GM13976 (cell line): ENCODE data around the gene GFI1.
"Not testable (repeated sequence)": the region's sequence is repeated elsewhere in the genome, so short reads cannot be mapped to it uniquely, and the experiment has no call there.

Source experiments
- DNase-seq: peaks from one replicate; pipeline ENCODE4 v3.0.0; 2012; ENCODE audit warnings: low spot score
- in situ Hi-C: fragments of 300-500 bp; cut with MboI; formaldehyde crosslinking; loops from one replicate; pipeline ENCODE4 v1.12.0; 2022; ENCODE audit warnings: low sequenced_read_pairs, mixed read lengths, inconsistent platforms; ENCODE audit not compliant: unreplicated experiment
- TF ChIP-seq, protein P1 (sequence below): IDR thresholded peaks from 2 replicates; pipeline ENCODE4 v1.5.1; 2012; ENCODE audit warnings: borderline replicate concordance, mild to moderate bottlenecking; ENCODE audit not compliant: insufficient read depth; ENCODE audit errors: extremely low read depth, missing control alignments, control extremely low read depth

Gene GFI1

DNA sequence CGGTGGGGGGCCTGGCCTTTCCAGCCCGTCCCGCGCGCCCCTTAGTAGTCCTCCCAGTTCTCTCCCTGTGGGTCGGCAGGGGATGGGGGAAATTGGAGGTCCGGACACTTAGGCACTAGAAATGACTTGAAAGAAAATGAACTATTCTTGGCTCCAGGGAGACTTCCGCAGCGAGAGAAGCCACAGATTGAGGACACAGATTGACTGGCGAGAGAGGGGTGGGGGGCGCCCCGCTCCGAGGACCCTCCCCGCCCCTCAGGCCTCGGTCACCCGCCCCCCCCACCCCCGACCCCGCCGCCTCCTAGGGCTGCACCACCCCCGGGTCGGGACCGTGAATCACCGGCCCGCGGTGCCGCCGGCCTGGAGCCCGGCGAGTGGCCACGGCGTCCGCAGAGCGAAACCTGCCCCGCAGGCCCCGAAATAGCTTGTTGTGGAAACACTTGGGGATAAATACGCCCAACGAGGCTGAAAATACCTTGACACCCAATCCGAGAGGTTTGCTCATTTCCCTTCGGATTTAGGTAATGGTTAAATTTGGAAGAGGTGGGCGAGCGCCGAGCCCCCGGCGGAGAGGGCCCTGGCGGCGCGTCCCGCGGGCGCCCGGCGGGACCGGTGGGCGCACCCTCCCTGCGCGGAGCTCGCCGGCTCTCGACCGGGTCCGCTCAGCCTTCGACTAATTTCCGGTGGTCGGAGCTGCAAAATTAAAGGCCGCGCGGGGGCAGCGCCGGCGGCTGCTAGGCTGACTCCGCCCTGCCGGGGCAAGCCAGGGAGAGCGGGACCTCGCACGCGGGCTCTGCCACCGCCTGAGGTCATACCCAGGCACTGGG, at the start of gene GFI1:
Gene GFI1, minus strand, starts transcription at position 675 of the 827 bp plus-strand sequence. CDS start 3,438 bp downstream, outside the sequence.
- DNase-seq = peak; percentile 77
- in situ Hi-C loops = no loop called here
- TF ChIP-seq, protein P1, sequence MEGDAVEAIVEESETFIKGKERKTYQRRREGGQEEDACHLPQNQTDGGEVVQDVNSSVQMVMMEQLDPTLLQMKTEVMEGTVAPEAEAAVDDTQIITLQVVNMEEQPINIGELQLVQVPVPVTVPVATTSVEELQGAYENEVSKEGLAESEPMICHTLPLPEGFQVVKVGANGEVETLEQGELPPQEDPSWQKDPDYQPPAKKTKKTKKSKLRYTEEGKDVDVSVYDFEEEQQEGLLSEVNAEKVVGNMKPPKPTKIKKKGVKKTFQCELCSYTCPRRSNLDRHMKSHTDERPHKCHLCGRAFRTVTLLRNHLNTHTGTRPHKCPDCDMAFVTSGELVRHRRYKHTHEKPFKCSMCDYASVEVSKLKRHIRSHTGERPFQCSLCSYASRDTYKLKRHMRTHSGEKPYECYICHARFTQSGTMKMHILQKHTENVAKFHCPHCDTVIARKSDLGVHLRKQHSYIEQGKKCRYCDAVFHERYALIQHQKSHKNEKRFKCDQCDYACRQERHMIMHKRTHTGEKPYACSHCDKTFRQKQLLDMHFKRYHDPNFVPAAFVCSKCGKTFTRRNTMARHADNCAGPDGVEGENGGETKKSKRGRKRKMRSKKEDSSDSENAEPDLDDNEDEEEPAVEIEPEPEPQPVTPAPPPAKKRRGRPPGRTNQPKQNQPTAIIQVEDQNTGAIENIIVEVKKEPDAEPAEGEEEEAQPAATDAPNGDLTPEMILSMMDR = peak; percentile 29

DNA sequence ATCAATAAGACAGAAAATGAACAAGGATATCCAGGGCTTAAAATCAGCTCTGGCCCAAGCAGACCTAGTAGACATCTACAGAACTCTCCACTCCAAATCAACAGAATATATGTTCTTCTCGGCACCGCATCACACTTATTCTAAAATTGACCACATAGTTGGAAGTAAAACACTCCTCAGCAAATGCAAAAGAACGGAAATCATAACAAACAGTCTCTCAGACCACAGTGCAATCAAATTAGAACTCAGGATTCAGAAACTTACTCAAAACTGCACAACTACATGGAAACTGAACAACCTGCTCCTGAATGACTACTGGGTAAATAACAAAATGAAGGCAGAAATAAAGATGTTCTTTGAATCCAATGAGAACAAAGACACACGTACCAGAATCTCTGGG, 45.6 kb upstream of the GFI1 start:
- DNase-seq, in situ Hi-C loops: not testable (repeated sequence)

DNA sequence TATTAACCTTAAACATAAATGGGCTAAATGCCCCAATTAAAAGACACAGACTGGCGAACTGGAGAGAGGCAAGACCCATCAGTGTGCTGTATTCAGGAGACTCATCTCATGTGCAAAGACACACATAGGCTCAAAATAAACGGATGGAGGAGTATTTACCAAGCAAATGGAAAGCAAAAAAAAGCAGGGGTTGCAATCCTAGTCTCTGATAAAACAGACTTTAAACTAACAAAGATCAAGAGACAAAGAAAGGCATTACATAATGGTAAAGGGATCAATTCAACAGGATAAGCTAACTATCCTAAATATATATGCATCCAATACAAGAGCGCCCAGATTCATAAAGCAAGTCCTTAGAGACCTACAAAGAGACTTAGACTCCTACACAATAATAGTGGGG, 45.2 kb upstream of the GFI1 start:
- in situ Hi-C loops = not testable (repeated sequence)

DNA sequence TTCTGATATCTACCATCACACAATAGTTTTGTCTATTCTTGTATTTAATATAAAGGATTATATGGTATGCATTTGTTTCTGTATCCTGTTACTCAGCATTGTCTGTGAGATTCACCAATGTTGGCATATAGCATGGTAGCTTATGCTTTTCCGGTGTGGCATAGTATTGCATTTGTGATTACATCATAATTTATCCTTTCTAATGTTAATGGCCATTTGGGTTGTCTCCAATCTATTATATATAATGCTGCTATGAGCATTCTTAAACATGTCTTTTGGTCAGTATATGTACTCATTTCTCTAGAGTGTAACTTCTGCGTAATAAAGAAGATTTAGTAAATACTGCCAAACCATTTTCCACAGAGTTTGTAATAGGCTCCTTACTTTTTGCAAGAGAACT, 40.9 kb upstream of the GFI1 start:
- TF ChIP-seq, protein P1 = no peak
- in situ Hi-C loops = no loop called here
- no peak for DNase-seq

More for the DNA sequence above, 45.2 kb upstream of the GFI1 start:
- DNase-seq = not testable (repeated sequence)

DNA sequence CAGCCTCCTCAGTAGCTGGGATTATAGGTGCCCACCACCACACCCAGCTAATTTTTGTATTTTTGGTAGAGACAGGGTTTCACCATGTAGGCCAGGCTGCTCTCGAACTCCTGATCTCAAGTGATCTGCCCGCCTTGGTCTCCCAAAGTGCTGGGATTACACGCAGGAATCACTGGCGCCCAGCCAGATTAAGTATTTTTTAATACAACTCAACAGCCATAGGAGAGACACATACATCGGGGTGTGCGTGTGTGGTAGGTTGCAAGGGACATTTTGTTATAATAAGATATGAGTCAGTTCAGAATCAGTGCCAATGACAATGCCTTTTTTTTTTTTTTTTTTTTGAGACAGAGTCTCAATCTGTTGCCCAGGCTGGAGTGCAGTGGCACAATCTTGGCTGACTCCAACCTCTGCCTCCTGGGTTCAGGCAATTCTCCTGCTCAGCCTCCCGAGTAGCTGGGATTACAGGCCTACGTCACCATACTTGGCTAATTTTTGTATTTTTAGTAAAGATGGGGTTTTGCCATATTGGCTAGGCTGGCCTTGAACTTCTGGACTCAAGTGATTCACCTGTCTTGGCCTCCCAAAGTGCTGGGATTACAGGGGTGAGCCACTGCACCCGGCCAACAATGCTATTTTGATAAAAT, 38.3 kb upstream of the GFI1 start:
- in situ Hi-C loops, DNase-seq: not testable (repeated sequence)

DNA sequence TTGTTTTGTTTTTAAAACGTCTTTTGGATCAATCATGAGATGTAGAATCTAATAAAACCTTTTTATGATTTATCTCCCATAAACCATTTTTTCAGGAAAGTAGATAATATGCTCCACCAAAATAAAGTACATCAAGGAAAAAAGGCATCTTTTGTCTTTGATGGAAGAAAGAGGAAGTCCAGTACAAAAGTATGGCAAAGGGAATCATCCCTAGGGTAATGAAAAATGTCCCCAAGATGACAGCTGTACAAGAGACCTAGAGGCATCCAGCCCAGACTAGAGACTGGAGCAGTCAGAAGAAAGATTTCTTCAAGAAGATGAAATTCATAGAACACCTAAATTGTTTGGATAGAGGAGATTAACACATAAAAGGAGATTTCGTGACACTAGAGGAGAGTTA, 32.3 kb upstream of the GFI1 start:
- in situ Hi-C loops = no loop called here
- TF ChIP-seq, protein P1 = no peak
- DNase-seq = no peak

DNA sequence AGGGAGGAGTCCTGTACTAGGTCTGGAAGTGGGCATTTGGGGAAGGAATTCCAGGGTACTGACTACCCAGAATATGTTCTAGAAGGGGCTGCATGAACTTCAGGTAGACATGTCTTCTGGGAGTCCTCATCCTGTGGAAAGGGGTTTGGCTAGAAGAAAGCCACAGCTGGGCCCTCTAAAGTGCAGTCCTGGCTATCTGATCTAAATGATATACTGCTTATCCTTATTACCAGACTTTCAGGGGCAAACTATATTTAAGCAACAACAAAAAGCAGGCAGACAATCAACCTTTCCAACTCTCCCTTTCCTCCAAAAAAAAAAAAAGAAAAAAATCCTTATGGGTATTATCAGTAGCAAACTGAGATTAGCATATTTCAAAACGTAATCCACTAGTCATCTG, 29.8 kb upstream of the GFI1 start:
- no peak for DNase-seq
- in situ Hi-C loops = no loop called here
- TF ChIP-seq, protein P1 = no peak

DNA sequence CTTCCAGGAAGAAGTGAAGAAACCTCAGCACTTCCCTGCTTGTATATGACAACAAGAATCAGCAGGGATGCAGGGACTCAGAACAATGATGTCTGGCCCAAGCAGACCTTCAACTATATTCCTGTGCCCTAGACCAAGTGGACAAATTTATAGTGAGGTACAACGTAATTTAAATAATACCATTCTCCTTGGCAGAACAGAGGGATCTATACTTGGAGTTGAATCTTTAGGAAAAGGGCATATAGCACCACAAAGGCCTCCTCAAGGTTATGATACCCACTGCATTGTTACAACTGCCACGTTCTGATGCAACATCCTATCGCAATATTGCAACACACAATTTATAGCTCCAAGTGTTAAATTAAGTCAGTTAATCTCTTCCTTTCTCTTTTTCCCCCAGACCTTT, 29.1 kb upstream of the GFI1 start:
- TF ChIP-seq, protein P1 = no peak
- no peak for DNase-seq
- in situ Hi-C loops = no loop called here
